ENCODE data around the gene DIO3. TPM values are rescaled to one million over a fixed set of nuclear protein-coding genes. Genes with fewer than 3 reads are reported as not detected.
A peak's percentile ranks its signal among the peaks of the same experiment; 100 is the strongest.

The DIO3 gene
- total RNA-seq, 3 donors from 2014 or later = 1.8 to 2.5 (median 1.9) TPM

DNA sequence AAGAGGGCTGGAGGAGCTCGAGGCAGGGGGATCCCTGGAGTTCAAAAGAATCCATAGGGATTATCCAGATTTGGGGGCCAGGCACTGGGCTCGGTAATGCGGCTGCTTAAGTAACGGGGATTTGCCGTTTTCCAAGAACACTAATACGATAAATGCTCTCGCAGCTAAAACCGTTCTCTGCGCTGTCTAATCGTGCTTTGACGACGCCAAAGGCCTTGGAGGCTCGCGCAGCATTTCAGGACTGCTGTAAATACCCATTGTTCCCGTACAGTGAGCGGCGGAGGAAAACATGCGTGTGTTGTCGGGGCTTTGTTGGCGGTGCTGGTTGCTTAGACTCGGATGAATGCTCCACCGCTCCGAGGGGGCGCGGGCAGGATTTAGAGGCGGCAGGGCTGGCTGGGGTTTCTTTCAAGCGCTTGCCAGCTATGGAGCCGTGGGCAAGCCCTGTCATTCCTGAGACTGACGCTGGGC is 26.2 kb downstream of the DIO3 start:
- no peaks in the 10 kb centered on the region for H3K9me3 ChIP-seq
- intact Hi-C loops (cut with DNase I, micrococcal nuclease) = no loop called here
- no peak overlapping the region for H3K4me3 ChIP-seq
- ATAC-seq = no peak
- H3K4me1 ChIP-seq (ENCODE audit: low read depth) = no peaks in the 10 kb centered on the region
- no peaks in the 10 kb centered on the region for H3K36me3 ChIP-seq (ENCODE audit: low read depth)
- TF ChIP-seq, protein P1, sequence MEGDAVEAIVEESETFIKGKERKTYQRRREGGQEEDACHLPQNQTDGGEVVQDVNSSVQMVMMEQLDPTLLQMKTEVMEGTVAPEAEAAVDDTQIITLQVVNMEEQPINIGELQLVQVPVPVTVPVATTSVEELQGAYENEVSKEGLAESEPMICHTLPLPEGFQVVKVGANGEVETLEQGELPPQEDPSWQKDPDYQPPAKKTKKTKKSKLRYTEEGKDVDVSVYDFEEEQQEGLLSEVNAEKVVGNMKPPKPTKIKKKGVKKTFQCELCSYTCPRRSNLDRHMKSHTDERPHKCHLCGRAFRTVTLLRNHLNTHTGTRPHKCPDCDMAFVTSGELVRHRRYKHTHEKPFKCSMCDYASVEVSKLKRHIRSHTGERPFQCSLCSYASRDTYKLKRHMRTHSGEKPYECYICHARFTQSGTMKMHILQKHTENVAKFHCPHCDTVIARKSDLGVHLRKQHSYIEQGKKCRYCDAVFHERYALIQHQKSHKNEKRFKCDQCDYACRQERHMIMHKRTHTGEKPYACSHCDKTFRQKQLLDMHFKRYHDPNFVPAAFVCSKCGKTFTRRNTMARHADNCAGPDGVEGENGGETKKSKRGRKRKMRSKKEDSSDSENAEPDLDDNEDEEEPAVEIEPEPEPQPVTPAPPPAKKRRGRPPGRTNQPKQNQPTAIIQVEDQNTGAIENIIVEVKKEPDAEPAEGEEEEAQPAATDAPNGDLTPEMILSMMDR (IDR thresholded peaks at IDR 0.05) = no peak
- DNase-seq = peak in 1 of 3 donors; percentile 25

GRCh38 chr14:101588286-101588975 is 27.1 kb downstream of the DIO3 start:
- intact Hi-C loops (cut with DNase I, micrococcal nuclease) = no loop called here
- Histone ChIP-seq H3K9me3 (no peaks in the 10 kb centered on the region), H3K4me3 (no peak overlapping the region), H3K36me3 (ENCODE audit: low read depth) (no peaks in the 10 kb centered on the region), H3K4me1 (ENCODE audit: low read depth) (no peaks in the 10 kb centered on the region)
- no peak for DNase-seq
- TF ChIP-seq, protein P1 (IDR thresholded peaks at IDR 0.05) = no peak
- no peak for ATAC-seq

GRCh38 chr14:101588990-101589389 is 27.7 kb downstream of the DIO3 start:
- Histone ChIP-seq H3K36me3 (ENCODE audit: low read depth) (no peaks in the 10 kb centered on the region), H3K4me3 (no peak overlapping the region), H3K4me1 (ENCODE audit: low read depth) (no peaks in the 10 kb centered on the region), H3K9me3 (no peaks in the 10 kb centered on the region)
- no peak for ATAC-seq
- TF ChIP-seq, protein P1 (IDR thresholded peaks at IDR 0.05) = no peak
- intact Hi-C loops (cut with DNase I, micrococcal nuclease) = no loop called here
- no peak for DNase-seq

DNA sequence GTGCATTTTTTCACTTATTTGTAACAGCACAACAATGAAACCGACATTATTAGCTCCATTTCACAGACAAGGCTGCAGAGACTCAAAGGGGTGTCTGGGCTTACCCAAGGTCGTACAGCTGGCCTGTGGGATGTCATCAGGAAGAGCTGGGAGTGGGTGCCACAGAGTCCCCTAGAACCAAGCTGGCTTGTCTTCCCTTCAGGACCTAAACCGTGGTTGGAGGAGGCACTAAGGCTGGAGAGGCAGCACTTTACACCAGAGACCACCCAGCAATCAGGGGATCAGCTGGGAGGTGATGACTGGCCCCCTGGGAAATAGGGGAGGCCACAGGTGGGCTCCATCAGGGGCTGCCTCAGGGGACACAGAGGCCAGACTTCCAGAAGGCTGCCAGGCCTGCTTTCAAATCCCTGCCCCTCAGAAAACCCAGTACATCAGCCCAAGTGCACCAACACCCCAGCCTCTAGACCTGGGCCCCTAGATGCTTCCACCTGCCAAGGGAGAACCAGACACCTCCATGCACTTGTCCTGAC is 28.3 kb downstream of the DIO3 start:
- ATAC-seq = no peak
- no peaks in the 10 kb centered on the region for H3K4me1 ChIP-seq (ENCODE audit: low read depth)

DNA sequence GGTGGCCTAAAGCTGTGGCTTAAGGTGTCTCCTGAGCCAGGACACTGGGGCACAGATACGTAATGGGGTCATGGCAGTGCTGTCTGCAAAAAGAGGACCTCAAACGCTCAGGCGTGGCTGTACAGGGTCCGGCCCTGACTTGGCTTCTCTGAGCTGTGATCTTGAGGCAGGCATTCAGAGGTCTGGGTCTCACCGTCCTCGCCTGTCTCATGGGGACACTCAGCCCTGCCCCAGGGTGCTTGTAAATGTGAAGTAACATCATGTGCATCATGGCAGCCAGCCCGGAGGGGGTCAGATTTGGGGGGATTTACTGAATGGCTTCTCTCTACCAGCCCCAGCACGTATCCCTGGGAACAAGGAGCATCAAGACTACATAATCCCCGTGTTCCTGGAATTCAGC is 28.8 kb downstream of the DIO3 start:
- Histone ChIP-seq H3K9me3 (no peaks in the 10 kb centered on the region), H3K36me3 (ENCODE audit: low read depth) (no peaks in the 10 kb centered on the region)

More for the DNA sequence above, 28.3 kb downstream of the DIO3 start:
- TF ChIP-seq, protein P1 (IDR thresholded peaks at IDR 0.05) = no peak
- Histone ChIP-seq H3K4me3 (no peak overlapping the region), H3K9me3 (no peaks in the 10 kb centered on the region), H3K36me3 (ENCODE audit: low read depth) (no peaks in the 10 kb centered on the region)
- DNase-seq = no peak
- intact Hi-C loops (cut with DNase I, micrococcal nuclease) = no loop called here

More for the DNA sequence above, 28.8 kb downstream of the DIO3 start:
- no peak for DNase-seq
- ATAC-seq = no peak
- no peaks in the 10 kb centered on the region for H3K4me1 ChIP-seq (ENCODE audit: low read depth)
- no peak overlapping the region for H3K4me3 ChIP-seq
- intact Hi-C loops (cut with DNase I, micrococcal nuclease) = no loop called here
- TF ChIP-seq, protein P1 (IDR thresholded peaks at IDR 0.05) = no peak

All from mucosa of descending colon (tissue), 3 donors.